Astrocyte (in vitro differentiated cells and primary cell): ENCODE measurements around the gene ALPP.

Source experiments
- EZH2 ChIP-seq: IDR thresholded peaks from 2 replicates; pipeline ENCODE4 v1.6.1; 2012; ENCODE audit warnings: mild to moderate bottlenecking, low read length, inconsistent platforms; ENCODE audit not compliant: insufficient read depth
- TF ChIP-seq, protein P1 (sequence below): IDR thresholded peaks from 2 replicates; pipeline ENCODE4 v1.5.1; 2011; ENCODE audit warnings: low read depth, mild to moderate bottlenecking, inconsistent platforms, low read length, moderate library complexity; ENCODE audit not compliant: insufficient read depth

GRCh38 chr2:232329716-232330067, 48.9 kb upstream of the ALPP start:
- TF ChIP-seq, protein P1, sequence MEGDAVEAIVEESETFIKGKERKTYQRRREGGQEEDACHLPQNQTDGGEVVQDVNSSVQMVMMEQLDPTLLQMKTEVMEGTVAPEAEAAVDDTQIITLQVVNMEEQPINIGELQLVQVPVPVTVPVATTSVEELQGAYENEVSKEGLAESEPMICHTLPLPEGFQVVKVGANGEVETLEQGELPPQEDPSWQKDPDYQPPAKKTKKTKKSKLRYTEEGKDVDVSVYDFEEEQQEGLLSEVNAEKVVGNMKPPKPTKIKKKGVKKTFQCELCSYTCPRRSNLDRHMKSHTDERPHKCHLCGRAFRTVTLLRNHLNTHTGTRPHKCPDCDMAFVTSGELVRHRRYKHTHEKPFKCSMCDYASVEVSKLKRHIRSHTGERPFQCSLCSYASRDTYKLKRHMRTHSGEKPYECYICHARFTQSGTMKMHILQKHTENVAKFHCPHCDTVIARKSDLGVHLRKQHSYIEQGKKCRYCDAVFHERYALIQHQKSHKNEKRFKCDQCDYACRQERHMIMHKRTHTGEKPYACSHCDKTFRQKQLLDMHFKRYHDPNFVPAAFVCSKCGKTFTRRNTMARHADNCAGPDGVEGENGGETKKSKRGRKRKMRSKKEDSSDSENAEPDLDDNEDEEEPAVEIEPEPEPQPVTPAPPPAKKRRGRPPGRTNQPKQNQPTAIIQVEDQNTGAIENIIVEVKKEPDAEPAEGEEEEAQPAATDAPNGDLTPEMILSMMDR = no peak
- TF ChIP-seq EZH2 = no peak
